ENCODE results near the gene COG7.
"Not testable (repeated sequence)": the region's sequence is repeated elsewhere in the genome, so short reads cannot be mapped to it uniquely, and the experiment has no call there.

Gene COG7

DNA sequence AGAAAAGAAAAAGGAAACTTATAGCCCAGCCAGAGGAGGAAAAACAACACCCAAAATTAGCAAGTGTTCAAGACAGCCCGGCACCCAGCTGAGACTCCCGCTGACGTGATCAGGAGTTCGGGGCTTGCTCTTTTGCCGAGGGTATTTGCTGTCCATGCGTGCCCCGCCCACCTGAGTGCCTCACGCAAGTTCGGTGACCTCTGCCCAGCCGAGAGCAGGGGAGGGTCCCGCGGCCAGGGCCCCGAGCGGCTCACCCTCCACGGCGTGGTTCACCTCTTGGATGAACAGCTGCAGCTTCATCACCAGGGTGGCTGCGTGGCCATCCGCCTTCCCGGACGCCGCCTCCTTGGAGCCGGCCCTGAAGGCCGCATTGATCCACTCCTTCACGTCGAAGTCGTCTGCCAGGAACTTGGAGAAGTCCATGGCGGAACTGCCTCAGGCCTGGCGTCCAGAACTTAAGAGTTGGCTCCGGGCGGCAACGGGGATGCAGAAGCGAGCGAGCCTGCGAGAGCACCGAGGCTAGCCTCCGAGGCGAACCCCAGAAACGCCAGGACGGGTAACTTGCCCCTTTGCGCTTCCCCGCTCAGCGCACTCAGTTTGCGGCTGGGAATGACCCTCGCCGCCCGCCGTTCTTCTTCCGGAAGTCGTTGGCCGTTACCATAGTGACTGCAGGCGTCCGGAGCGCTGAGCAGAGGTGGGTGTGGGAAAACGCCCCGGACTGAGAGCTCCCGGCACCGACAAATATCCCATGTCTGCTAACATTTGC lies at the start of gene COG7:
Gene COG7, minus strand, starts transcription at position 618 of the 766 bp plus-strand sequence. Its CDS starts 195 bp downstream, at position 423.
- DNase-seq (ENCODE audit: low spot score): peak; percentile 80

DNA sequence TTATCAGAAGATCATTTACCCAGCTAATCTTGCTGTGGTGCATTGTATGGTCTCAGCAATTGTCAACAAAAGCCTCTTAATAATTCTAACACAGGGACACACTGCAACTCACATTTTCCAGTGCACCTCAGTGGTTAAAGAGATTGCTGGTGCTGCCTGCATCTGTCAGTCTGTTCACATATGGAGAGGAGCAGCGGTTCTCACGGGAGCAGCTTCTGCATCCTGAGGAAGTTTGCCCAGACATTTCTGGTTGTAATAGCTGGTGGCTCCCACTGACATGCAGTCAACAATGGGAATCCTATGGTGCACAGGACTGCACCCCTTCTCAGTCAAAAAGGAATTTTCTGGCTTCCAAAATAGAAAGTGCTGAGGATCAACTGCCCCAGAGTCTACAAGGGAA lies 49.5 kb upstream of the COG7 start:
- DNase-seq (ENCODE audit: low spot score): no peak

DNA sequence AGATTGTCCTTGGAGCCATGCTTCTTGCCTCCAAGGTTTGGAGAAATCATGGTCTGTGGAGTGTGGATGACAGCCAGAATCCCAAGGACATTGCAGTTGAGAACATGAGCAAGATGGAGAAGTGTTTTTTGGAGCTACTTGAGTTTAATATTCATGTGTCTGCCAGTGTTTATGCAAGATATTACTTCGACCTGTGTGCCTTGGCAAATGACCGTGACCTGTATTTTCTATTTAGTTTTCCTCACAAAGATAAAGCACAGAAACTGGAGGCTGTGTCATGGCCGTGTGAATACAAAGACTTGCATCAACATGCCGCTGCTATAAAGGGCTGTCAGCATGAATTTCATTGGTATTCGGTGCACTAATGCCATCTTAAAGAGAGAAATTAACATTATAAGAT lies 48.3 kb upstream of the COG7 start:
- DNase-seq (ENCODE audit: low spot score): no peak

DNA sequence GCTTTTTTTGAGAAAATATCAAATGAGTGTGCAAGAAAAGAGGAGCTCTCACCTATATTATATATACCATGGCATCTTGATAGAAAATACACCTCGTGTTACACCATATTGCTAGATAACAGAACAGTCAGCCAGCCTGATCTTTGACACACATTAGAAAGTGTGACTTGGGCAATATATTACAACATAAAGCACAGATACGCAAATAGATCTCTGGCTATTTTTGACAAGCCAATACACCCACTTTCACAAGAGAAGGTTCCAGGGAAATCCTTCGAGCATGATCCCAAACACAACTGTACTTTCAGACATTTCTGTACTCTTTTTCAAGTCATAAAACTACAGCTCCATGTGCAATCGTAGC lies 47.9 kb upstream of the COG7 start:
- DNase-seq (ENCODE audit: low spot score): no peak

DNA sequence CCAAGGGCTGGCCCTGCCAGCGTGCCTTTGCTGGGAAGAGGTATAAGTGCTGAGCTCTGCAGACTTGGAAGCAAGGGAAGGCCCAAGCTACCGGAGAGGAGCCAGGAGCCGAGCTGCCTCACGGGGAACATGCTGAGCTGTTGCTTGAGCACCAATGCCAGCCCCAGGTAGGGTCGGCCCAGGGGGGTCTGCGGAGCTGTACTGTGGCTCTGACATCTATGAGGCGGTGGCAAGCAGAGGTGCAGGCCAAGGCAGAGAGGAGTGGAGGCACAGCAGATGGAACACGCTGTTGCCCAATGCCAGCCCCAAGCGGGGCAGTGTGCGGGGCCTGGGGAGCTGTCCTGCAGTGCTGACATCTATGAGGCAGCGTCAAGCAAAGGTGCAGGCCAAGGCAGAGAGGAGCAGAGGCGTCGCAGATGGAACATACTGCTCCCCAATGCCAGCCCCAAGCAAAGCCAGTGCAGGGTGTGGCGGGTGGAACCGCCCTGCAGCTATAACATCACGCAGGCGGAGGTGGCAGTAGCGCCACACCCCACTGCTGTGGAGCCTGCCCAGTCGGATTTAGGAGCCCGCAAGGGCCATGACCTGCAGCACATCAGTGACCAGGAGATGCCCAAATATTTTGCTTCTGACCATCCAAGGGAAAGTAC lies 47.3 kb upstream of the COG7 start:
- DNase-seq (ENCODE audit: low spot score): no peak

DNA sequence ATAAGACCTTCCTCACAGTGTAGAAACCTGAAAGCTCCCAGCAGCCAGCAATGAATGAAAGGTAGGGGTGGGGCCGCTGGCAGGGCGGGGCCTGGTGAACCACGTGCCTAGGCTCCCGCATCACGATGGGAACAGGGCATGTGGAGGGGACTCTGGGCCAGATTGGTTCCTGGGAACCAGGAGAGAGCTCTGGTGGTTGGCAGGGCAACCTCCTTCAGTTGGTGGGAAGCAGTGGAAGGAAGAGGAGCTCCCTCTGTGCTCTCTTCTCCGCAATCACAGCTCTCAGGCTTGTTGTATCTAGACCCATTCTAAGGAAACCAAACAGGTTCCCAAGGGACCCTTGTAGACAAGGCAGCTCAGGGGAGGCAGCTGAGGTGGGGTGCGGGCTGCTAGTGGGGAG lies 46.8 kb upstream of the COG7 start:
- no peak for DNase-seq (ENCODE audit: low spot score)

DNA sequence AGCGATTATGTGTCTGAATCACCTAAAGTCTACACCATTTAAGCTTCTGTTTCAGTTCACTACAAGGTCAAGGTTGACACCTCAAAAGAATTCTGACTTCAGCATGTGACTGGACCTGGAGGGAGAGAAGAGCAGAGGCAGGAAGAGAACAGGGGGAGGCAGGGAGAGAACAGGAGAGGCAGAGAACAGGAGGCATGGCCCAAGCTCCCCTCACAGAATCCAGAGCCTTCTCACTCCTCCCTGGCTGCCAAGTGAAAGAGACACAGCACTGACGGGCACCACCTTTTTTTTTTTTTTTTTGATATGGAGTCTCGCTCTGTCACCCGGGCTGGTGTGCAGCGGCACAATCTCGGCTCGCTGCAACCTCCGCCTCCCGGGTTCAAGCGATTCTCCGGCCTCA lies 45.9 kb upstream of the COG7 start:
- no peak for DNase-seq (ENCODE audit: low spot score)

DNA sequence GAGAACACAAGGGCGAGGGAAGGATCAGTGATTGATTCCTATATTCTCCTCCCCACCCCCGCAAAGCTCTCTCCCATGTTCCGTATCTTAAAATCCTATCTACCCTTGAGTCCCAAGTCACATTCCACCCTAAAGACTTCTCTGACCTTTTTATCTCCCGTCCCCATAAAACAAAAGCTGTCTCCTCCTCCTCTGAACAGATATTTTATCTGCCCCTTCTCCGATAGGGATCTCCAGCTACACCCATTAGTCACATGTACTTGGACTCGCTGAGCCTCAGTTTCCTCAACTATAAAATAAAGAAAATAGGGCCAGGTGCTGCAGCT lies 44.5 kb upstream of the COG7 start:
- no peak for DNase-seq (ENCODE audit: low spot score)

DNA sequence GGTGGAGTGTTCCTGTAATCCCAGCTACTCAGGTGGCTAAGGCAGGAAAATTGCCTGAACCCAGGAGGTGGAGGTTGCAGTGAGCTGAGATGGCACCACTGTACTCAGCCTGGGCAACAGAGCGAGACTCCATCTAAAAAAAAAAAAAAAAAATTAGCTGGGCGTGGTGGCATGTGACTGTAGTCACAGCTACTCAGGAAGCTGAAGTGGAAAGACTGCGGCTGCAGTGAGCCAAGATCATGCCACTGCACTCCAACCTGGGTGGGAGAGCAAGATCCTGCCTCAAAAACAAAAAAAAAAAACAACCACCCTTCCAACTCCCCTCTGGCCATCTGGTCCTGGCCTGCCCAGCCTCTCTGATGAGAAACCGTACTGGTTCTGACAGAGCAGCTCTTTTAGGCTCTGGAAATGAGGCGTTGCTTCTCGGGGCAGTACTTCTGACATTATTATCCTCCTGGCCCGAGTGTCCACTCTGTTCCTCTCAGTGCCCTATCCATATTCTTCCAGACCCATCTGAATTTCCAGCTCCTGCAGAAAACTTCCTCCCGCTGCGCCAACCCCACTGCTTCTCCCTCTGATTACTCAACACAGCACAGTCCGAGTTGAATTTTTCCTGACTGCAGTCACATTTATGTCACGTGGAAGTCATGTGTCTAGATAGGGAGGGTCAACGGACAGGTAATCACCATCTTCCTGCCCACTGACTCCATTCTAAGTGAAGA lies 44.0 kb upstream of the COG7 start:
- no peak for DNase-seq (ENCODE audit: low spot score)

DNA sequence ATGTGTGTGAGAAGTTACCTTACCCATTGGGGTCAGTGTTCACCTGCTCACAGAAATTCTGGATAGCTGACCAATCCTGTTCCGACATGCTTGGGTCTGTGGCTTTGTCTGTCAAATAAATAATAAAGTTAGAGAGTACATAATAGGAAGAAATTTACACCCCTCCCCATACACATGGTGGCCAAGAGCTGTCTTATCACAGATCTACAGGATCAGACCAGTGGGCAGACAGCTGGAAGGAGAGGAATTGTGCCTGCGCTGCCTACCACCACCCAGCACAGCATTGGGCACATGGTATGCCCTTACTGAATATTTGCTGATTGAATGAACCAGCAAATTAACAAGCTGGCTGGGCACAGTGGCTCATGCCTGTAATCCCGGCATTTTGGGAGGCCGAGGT lies 42.7 kb upstream of the COG7 start:
- DNase-seq (ENCODE audit: low spot score): no peak

DNA sequence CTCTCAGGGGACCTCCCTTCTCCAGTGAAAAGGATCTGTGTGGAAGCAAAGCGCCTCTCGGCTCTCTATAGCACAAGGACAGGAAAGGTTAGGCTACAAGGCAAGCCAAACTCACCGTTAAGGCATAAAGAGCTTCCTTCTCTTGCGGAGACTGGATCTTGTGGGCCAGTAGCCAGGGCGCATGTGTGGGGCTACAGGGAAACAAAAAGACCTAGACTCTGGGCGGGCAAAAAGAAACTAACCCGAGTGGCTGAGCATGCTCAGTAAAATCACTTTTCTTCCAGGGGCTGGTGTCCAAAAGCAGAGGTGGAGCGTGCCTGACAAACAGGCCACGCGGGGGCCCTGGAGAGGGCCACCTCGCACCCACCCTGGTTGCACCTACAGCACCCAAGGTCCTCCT lies 41.2 kb upstream of the COG7 start:
- no peak for DNase-seq (ENCODE audit: low spot score)

DNA sequence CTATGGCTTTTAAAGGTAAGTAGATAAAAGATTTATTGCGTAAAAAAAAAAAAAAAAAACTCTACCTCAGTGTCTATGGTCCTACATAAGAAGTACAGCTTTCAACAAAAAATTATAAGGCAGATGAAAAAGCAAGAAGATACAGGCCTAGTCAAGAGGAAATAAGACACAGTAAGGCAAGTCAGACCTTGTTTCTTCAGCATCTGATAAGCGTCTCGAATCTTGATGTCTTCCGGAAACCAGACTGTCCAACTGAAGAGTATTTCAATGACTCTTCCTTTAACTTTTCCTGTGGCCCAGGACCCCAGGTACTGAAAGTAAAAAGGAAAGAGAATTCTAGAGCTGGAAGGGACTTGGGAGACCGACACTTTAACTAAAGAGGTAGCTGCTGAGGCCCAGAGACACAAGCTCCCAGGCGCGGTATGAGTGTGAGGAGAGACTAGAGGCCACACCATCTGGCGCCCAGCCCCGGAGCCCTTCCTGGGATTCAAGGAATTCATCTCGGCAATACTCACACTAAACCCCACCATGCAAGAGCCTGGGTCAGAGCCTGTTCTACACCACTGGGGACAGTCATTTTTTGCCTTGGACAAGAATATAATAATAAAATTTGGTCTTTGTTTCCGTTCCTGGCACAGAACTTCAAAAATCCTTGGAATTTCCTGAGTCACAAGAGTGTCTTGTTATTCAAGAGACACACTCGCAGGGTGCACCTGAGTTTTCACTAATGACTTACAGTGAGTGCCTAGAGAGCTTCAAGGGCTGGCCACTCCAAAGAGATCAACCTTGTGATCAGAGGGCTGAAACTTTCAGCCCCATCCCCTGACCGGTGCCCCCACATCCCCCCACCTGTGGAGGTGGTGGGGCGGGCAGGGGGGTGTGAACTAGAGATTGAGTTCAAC lies 38.8 kb upstream of the COG7 start:
- no peak for DNase-seq (ENCODE audit: low spot score)

DNA sequence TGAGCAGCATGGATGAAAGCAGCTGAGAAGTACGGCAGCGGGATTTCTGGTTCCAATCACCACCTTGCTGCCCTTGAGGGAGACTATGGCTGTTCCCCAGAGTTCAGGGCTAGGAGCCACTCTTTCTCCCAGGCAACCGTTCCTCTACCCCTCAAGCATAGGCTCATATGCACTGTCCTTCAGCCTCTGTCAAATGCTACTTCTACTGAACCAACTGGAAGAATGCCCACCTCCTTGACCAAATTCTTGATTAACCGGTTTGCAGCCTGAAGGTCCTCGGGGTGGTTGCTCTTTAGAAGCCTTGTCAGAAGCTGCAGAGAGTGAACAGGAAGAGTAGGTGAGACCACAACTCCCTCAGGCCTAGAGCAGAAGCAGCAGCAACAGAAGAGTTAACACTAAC lies 33.5 kb upstream of the COG7 start:
- DNase-seq (ENCODE audit: low spot score): no peak

DNA sequence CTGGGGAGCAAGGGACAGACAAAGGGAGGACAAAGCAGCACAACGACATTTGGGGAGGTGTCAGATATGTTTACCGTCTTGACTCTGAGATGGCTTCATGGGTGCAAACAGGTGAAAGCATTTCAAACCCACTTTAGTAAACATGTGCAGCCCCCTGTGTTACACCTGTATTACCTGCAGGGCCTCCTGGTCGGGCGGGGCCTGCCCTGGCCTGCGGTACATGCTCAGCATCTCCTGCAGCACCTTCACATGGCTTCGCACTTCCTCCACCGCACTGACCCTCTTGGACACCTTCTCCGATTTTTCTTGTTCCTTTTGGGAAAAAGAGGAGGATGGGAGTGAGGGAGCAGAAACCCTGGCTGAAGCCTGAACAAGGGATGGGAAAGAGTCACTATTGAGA lies 32.9 kb upstream of the COG7 start:
- no peak for DNase-seq (ENCODE audit: low spot score)

DNA sequence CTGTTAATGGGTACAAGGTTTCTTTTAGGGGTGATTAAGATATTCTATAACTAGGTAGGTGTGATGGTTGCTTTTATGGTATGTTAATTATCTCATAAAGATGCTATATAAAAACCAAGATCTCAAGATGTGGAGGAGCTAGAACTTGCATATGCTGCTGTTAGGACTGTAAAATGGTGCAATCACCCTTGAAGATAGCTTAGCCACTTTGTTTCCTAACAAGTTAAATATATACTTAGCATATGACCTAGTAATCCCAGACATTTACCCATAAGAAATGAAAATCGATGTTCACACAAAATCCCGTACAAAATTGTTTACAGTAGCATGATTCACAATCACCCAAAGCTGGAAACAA lies 32.2 kb upstream of the COG7 start:
- DNase-seq (ENCODE audit: low spot score): no peak

DNA sequence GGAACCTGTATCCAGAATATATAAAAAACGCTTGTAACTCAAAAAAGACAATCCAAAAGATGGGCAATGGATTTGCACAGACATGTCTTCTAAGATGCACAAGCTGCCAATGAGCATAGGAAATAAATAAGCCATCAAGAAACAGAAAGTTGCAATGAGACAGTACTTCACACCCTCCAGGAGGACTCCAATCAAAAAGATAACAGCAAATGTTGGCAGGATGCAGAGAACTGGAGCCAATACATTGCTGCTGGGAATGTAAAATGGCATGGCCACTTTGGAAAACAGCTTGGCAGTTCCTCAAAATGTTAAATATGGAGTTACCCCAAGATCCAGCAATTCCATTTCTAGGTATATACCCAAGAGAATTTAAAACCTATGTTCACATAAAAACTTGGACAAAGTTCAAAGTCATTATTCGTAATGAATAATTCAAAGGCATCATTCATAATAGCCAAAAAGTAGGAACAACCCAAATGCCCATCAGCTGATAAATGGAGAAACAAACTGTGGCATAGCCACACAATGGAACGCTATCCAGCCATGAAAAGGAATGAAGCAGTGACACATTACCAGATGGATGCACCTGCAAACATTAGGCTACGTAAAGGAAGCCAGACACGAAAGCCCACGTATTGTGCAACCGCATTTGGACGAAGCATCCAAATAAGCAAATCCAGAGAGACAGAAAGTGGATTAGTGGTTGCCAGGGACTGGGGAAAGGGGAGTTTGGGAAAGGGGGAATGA lies 31.7 kb upstream of the COG7 start:
- no peak for DNase-seq (ENCODE audit: low spot score)

DNA sequence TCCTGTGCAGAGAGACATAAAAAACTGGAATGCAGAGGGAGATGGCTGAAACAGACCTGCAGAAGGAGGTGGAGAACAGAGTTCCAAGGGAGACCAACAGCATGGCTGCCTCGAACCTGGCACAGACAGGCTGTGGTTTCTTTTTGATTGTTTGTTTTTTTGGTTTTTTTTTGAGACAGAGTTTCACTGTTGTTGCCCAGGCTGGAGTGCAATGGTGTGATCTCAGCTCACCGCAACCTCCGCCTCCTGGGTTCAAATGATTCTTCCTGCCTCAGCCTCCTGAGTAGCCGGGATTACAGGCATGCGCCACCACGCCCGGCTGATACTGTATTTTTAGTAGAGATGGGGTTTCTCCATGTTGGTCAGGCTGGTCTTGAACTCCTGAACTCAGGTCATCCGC lies 30.5 kb upstream of the COG7 start:
- DNase-seq (ENCODE audit: low spot score): not testable (repeated sequence)

DNA sequence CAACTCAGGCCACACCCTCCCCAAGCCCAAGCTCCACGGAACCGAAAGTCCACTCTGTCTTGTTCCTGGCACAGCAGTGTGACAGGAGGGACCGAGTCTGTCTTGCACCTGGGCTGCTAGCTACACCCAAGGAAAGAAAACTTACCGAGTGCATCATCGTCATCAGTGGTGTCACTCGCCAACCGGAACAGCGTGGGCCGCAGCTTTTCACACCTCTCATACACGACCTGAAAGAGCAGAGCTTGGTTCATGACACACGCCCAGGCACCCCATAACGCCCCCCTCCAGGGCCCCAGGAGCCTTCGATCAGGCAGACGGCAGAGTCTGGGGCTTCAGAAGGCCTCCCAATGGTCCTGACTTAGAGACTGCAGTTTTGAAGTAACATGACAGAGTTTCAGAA lies 29.8 kb upstream of the COG7 start:
- peak; percentile 21 for DNase-seq (ENCODE audit: low spot score)

DNA sequence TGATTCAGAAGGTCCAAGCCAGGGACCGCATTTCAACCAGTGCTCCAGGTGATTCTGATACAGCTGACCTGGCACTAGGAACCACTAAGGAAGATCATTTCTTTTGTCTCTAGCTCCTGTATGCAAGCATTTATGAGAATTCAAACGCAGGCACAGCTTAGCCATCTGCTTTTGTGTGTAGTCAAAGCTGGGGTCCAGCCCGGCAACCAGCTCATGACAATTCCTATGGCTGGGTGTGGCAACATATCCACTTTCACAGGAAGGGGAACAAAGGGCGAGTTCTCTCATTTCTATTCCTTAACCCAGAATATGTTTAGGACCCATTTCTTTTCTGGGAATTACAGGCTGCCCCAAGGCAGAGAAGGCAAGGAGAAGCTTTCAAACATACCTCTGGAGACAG lies 27.3 kb upstream of the COG7 start:
- DNase-seq (ENCODE audit: low spot score): no peak

DNA sequence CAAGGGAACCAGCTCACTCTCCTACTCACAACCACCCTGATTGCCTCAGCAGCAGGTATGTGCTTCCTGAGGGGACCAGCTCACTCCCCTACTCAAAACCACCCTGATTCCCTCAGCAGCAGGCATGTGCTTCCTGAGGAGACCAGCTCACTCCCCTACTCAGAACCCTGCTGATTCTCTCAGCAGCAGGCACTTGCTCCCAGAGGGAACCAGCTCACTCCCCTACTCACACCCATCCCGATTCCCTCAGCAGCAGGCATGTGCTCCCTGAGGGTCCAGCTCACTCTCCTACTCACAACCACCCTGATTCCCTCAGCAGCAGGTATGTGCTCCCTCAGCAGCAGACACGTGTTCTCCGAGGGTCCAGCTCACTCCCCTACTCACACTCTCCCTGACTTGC lies 26.1 kb upstream of the COG7 start:
- no peak for DNase-seq (ENCODE audit: low spot score)

DNA sequence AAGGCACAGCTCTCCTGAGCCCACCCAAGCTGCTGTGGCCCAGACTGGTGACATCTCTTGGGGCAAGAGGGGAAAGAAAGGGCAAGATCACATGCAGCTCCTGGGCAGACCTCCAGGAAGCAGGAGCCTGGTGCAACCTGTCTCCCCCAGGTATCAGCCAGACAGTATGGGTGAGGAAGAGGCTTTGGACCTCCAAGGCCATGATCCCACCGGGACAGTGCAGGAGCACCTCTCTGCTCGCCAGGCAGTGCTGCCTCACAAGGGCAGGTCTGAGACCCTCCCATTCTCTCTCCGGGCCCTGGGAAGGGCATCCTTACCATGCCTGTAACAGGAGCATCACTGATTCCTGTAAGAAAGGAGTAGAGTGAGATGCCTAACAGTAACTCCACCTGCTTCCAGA lies 25.6 kb upstream of the COG7 start:
- DNase-seq (ENCODE audit: low spot score): no peak

DNA sequence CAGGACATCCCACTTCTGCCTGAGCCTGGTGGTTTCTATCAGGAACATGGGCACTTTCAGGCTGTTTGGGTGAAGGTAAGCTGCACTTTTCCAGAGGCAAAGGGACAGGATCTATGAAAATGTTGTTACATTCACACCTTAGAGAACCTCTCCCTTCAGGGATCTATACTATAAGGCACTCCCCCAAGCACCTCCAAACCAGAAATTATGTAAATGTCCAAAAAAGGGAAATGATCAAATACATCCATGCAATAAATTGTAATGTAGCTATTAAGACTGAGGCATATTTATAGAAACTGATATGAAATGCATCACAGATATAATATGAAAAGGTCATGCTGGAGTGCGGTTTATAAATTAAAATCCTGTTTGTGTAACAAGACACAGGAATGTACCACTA lies 23.3 kb upstream of the COG7 start:
- DNase-seq (ENCODE audit: low spot score): no peak
